ENCODE data around the gene SDK1.

SDK1 gene

GRCh38 chr7:3367261-3367660 lies 66.2 kb downstream of the SDK1 start:
- no peak for TF ChIP-seq CTCF (IDR thresholded peaks at IDR 0.05; ENCODE audit: low read depth, low read length)
- no peak for DNase-seq (ENCODE audit: extremely low read depth, low read depth)

GRCh38 chr7:3370068-3370830 lies 69.2 kb downstream of the SDK1 start:
- no peak for TF ChIP-seq CTCF (IDR thresholded peaks at IDR 0.05; ENCODE audit: low read depth, low read length)
- no peak for DNase-seq (ENCODE audit: extremely low read depth, low read depth)

- no peak for DNase-seq (ENCODE audit: extremely low read depth, low read depth)
- TF ChIP-seq CTCF (IDR thresholded peaks at IDR 0.05; ENCODE audit: low read depth, low read length) = no peak
Measured at GRCh38 chr7:3370921-3371320, 69.9 kb downstream of the SDK1 start.

- no peak for TF ChIP-seq CTCF (IDR thresholded peaks at IDR 0.05; ENCODE audit: low read depth, low read length)
- no peak for DNase-seq (ENCODE audit: extremely low read depth, low read depth)
Measured at GRCh38 chr7:3371601-3372000, 70.5 kb downstream of the SDK1 start.

GRCh38 chr7:3374239-3374638 lies 73.2 kb downstream of the SDK1 start:
- no peak for TF ChIP-seq CTCF (IDR thresholded peaks at IDR 0.05; ENCODE audit: low read depth, low read length)
- DNase-seq (ENCODE audit: extremely low read depth, low read depth) = no peak

GRCh38 chr7:3378390-3379150 lies 77.5 kb downstream of the SDK1 start:
- no peak for TF ChIP-seq CTCF (IDR thresholded peaks at IDR 0.05; ENCODE audit: low read depth, low read length)
- no peak for DNase-seq (ENCODE audit: extremely low read depth, low read depth)

GRCh38 chr7:3380034-3380433 lies 79.0 kb downstream of the SDK1 start:
- no peak for DNase-seq (ENCODE audit: extremely low read depth, low read depth)
- no peak for TF ChIP-seq CTCF (IDR thresholded peaks at IDR 0.05; ENCODE audit: low read depth, low read length)
